Activated T-helper 1 cell treated with anti-CD3 and anti-CD28 coated beads, Interleukin-12 subunit alpha, Interleukin-12 subunit beta, Interleukin-2, Interleukin-4 antibody, amounts not matched to agents 30 ng/mL and 10 ng/mL and 1 ng/mL, durations not matched to agents 14 hours and 24 hours and 36 hours (primary cell): Measurements from ENCODE around the gene FBLIM1. TPM values are rescaled to one million over a fixed set of nuclear protein-coding genes. Genes with fewer than 3 reads are reported as not detected.
"Not testable (repeated sequence)": the region's sequence is repeated elsewhere in the genome, so short reads cannot be mapped to it uniquely, and the experiment has no call there.

Source experiments
- DNase-seq: peaks from one replicate; pipeline ENCODE4 v3.0.0; 2021; ENCODE audit warnings: low spot score
- H3K27ac Mint-ChIP-seq: one replicate; pipeline ENCODE4 v1.8.0; 2021; ENCODE audit warnings: mild to moderate bottlenecking, mixed read lengths
- H3K27me3 Mint-ChIP-seq: one replicate; pipeline ENCODE4 v1.8.0; 2022; ENCODE audit warnings: mild to moderate bottlenecking, moderate library complexity, mixed read lengths; ENCODE audit not compliant: insufficient read depth
- H3K36me3 Mint-ChIP-seq: one replicate; pipeline ENCODE4 v1.8.0; 2021; ENCODE audit warnings: low read depth, mixed read lengths
- H3K4me1 Mint-ChIP-seq: one replicate; pipeline ENCODE4 v1.8.0; 2021; ENCODE audit warnings: low read depth, mixed read lengths
- H3K4me3 Mint-ChIP-seq: one replicate; pipeline ENCODE4 v1.8.0; 2021; ENCODE audit warnings: mild to moderate bottlenecking, moderate library complexity, mixed read lengths
- H3K9me3 Mint-ChIP-seq: one replicate; pipeline ENCODE4 v1.8.0; 2021; ENCODE audit warnings: mixed read lengths
- intact Hi-C: fragments of 100-400 bp; cut with micrococcal nuclease; formaldehyde crosslinking; loops from one replicate; pipeline ENCODE4 v1.15.1; 2024
- total RNA-seq: library from RNA; stranded (reverse); gene quantifications from 2 replicates; pipeline ENCODE4 v1.2.3, GENCODE V29; 2022

Gene FBLIM1
- total RNA-seq, 1 donor from 2014 or later = not detected

- H3K36me3 Mint-ChIP-seq = no peaks in the 10 kb centered on the region
- H3K4me1 Mint-ChIP-seq = peaks cover 4% of the 10 kb centered on the region
- no peaks in the 10 kb centered on the region for H3K9me3 Mint-ChIP-seq
- intact Hi-C loops = loop anchor here (1.0 to 2.0 kb wide), 2 partner anchors 203 to 253 kb away; no protein-coding TSS in a partner anchor
- H3K4me3 Mint-ChIP-seq = no peak overlapping the region
- DNase-seq = no peak
- no peak overlapping the region for H3K27ac Mint-ChIP-seq
- peaks cover 15% of the 10 kb centered on the region for H3K27me3 Mint-ChIP-seq
Observed at GRCh38 chr1:15803380-15803779, 44.8 kb downstream of the FBLIM1 start.

- intact Hi-C loops = no loop called here
- Mint-ChIP-seq H3K4me1 (peaks cover 4% of the 10 kb centered on the region), H3K27me3 (peaks cover 15% of the 10 kb centered on the region), H3K27ac (no peak overlapping the region), H3K36me3 (no peaks in the 10 kb centered on the region), H3K9me3 (no peaks in the 10 kb centered on the region), H3K4me3 (no peak overlapping the region)
- no peak for DNase-seq
Observed at GRCh38 chr1:15804060-15804459, 45.5 kb downstream of the FBLIM1 start.

- Mint-ChIP-seq H3K4me3 (no peak overlapping the region), H3K27ac (no peak overlapping the region), H3K36me3 (no peaks in the 10 kb centered on the region), H3K27me3 (peaks cover 15% of the 10 kb centered on the region), H3K9me3 (no peaks in the 10 kb centered on the region), H3K4me1 (no peaks in the 10 kb centered on the region)
- DNase-seq = no peak
- intact Hi-C loops = no loop called here
Observed at GRCh38 chr1:15807121-15807520, 48.5 kb downstream of the FBLIM1 start.

DNA sequence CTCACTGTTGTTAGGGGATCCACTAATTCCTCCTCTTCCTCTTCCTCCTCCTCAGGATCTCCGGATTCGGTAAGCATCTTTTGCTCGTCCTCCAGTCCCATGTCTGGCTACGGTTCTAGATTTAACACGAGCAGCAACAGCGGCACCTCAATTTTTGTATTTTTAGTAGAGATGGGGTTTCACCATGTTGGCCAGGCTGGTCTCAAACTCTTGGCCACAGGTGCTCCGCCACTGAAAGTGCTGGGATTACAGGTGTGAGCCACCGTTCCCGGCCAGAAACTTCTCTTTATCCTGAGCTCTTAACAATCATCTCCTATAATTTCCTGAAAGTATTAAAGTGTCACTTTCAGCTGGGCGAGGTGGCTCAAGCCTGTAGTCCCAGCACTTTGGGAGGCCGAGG lies 49.0 kb downstream of the FBLIM1 start, which contains the start of gene UQCRHL:
Gene UQCRHL (minus strand): TSS at position 101 of the 400 bp plus-strand sequence. CDS start 0 bp downstream, at position 101.
- H3K36me3 Mint-ChIP-seq, H3K4me3 Mint-ChIP-seq, DNase-seq, intact Hi-C loops, H3K27ac Mint-ChIP-seq, H3K9me3 Mint-ChIP-seq, H3K4me1 Mint-ChIP-seq: not testable (repeated sequence)
- peaks cover 11% of the 10 kb centered on the region for H3K27me3 Mint-ChIP-seq

GRCh38 chr1:15808955-15809354 lies 50.4 kb downstream of the FBLIM1 start:
- no peak overlapping the region for H3K27ac Mint-ChIP-seq
- intact Hi-C loops = no loop called here
- H3K36me3 Mint-ChIP-seq = no peaks in the 10 kb centered on the region
- H3K9me3 Mint-ChIP-seq = no peaks in the 10 kb centered on the region
- H3K4me1 Mint-ChIP-seq = no peaks in the 10 kb centered on the region
- H3K27me3 Mint-ChIP-seq = peaks cover 6% of the 10 kb centered on the region
- no peak for DNase-seq
- no peak overlapping the region for H3K4me3 Mint-ChIP-seq

DNA sequence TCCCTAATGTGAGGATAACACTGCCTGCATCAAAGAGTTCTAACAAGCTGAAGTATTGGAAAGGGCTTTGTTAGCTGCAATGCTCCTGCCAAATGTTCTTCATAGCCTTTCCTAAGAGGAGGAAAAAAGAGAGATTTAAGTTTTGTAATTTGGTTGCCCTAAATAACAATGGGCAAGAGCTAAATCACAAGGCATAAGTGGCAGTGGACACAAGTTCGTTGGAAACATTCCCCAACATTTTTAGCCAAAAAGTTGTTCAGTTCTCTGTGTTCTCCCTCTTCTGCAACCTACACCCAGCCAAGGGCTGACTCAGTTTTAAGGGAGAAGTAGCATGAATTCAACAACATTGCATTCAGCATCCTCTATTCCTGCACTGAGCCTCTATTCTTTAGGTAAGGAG lies 51.5 kb downstream of the FBLIM1 start:
- H3K36me3 Mint-ChIP-seq = no peaks in the 10 kb centered on the region
- no peak overlapping the region for H3K27ac Mint-ChIP-seq
- intact Hi-C loops = no loop called here
- DNase-seq = no peak
- peaks cover 6% of the 10 kb centered on the region for H3K27me3 Mint-ChIP-seq
- H3K9me3 Mint-ChIP-seq = no peaks in the 10 kb centered on the region
- no peaks in the 10 kb centered on the region for H3K4me1 Mint-ChIP-seq
- H3K4me3 Mint-ChIP-seq = no peak overlapping the region

GRCh38 chr1:15816674-15817073 lies 58.1 kb downstream of the FBLIM1 start:
- no peaks in the 10 kb centered on the region for H3K27me3 Mint-ChIP-seq
- H3K4me3 Mint-ChIP-seq = no peak overlapping the region
- no peak for DNase-seq
- no peaks in the 10 kb centered on the region for H3K36me3 Mint-ChIP-seq
- no peak overlapping the region for H3K27ac Mint-ChIP-seq
- H3K9me3 Mint-ChIP-seq = no peaks in the 10 kb centered on the region
- peaks cover 12% of the 10 kb centered on the region for H3K4me1 Mint-ChIP-seq
- intact Hi-C loops = loop anchor here (5.0 kb wide), 1 partner anchor 191 kb away; no protein-coding TSS in a partner anchor

DNA sequence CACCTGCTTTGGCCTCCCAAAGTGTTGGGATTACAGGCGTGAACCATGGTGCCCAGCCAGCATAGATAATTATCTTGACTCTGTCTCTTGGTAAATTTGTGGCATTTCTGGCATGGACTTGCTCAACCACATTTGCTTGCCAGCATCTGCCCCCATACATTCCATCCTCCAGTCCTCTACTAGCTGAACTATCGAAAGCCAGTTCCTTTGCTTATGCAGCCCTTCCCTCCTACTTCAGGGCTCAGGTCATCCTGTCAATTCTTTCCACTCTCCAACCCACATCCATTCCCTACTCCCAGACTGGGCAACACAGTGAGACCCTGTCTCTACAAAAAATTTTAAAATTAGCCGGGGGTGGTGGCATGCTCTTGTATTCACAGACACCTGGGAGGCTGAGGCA lies 61.9 kb downstream of the FBLIM1 start:
- Mint-ChIP-seq H3K4me3 (no peak overlapping the region), H3K4me1 (peaks cover 10% of the 10 kb centered on the region), H3K9me3 (no peaks in the 10 kb centered on the region), H3K27me3 (no peaks in the 10 kb centered on the region), H3K27ac (no peak overlapping the region), H3K36me3 (no peaks in the 10 kb centered on the region)
- no peak for DNase-seq
- intact Hi-C loops = no loop called here

GRCh38 chr1:15825800-15826199 lies 67.2 kb downstream of the FBLIM1 start:
- no peaks in the 10 kb centered on the region for H3K9me3 Mint-ChIP-seq
- H3K27me3 Mint-ChIP-seq = no peaks in the 10 kb centered on the region
- no peak overlapping the region for H3K27ac Mint-ChIP-seq
- no peak for DNase-seq
- H3K4me1 Mint-ChIP-seq = peaks cover 18% of the 10 kb centered on the region
- no peak overlapping the region for H3K4me3 Mint-ChIP-seq
- intact Hi-C loops = no loop called here
- no peaks in the 10 kb centered on the region for H3K36me3 Mint-ChIP-seq

DNA sequence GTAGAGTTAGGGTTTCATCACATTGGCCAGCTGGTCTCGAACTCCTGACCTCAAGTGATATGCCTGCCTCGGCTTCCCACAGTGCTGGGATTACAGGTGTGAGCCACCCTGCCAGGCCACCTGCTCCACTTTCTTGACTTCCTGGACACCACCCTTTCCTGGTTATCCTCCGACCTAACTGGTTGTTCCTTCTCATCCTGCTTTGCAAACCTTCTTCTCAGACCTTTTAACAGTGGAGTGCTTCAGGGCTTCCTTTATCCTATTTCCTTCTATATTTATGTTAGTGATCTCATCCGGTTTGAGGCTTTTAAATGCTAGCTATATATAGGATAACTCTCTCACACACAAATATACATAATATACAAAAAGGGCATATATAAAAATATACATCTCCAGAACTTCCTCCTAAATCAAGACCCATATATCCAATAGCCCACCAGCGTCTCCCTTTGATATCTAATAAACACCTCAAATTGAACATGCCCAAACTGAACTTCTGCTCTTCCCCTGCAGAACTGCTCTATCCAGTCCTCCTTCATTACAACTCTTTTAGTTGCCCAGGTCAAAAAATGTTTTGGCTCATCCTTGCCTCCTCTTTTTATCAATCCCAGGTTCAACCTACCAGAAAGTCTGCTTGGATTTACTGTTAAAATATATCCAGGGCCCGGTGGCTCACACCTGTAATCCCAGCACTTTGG lies 68.4 kb downstream of the FBLIM1 start:
- no peaks in the 10 kb centered on the region for H3K9me3 Mint-ChIP-seq
- H3K36me3 Mint-ChIP-seq = peaks cover 4% of the 10 kb centered on the region
- H3K27ac Mint-ChIP-seq = no peak overlapping the region
- H3K4me3 Mint-ChIP-seq = no peak overlapping the region
- H3K4me1 Mint-ChIP-seq = peaks cover 23% of the 10 kb centered on the region
- intact Hi-C loops = no loop called here
- DNase-seq = no peak
- H3K27me3 Mint-ChIP-seq = no peaks in the 10 kb centered on the region

- H3K9me3 Mint-ChIP-seq, H3K4me3 Mint-ChIP-seq, H3K27me3 Mint-ChIP-seq, H3K27ac Mint-ChIP-seq, intact Hi-C loops, H3K36me3 Mint-ChIP-seq, DNase-seq: not testable (repeated sequence)
- H3K4me1 Mint-ChIP-seq = peaks cover 24% of the 10 kb centered on the region
Observed at GRCh38 chr1:15827567-15827966, 69.0 kb downstream of the FBLIM1 start.

DNA sequence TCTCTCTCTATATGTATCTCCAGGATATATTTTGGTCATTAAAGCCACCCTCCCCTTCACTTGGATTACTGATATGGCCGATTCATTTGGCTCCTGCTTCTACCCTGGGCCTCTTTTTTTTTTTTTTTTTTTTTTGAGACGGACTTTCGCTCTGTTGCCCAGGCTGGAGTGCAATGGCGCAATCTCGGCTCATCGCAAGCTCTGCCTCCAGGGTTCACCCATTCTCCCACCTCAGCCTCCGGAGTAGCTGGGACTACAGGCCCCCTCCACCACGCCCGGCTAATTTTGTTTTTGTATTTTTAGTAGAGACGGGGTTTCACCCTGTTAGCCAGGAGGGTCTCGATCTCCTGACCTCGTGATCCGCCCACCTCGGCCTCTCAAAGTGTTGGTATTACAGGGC lies 70.3 kb downstream of the FBLIM1 start:
- intact Hi-C loops, H3K4me3 Mint-ChIP-seq, H3K9me3 Mint-ChIP-seq, H3K27me3 Mint-ChIP-seq, H3K27ac Mint-ChIP-seq, DNase-seq, H3K36me3 Mint-ChIP-seq: not testable (repeated sequence)
- H3K4me1 Mint-ChIP-seq = peaks cover 30% of the 10 kb centered on the region

- no peak for DNase-seq
- Mint-ChIP-seq H3K27ac (no peak overlapping the region), H3K27me3 (peaks cover 3% of the 10 kb centered on the region), H3K4me3 (no peak overlapping the region), H3K9me3 (no peaks in the 10 kb centered on the region), H3K36me3 (peaks cover 4% of the 10 kb centered on the region), H3K4me1 (peaks cover 30% of the 10 kb centered on the region)
- intact Hi-C loops = loop anchor here (5.0 to 10.0 kb wide), 2 partner anchors 522 to 1075 kb away; partner anchors contain the start of gene FBXO42
Observed at GRCh38 chr1:15830258-15830657, 71.7 kb downstream of the FBLIM1 start.
